Hypothalamus (tissue), 51 donors: ENCODE data around the gene LYRM2.

Experiments used
- DNase-seq, 51 donors: peaks; one replicate each; lab custom pipeline; 2025; lab: John Stamatoyannopoulos, UW

Gene LYRM2

GRCh38 chr6:89562093-89562973 lies 76.2 kb downstream of the LYRM2 start:
- peak in 39 of 51 donors; percentile 4 to 77 (median 28) for DNase-seq

- DNase-seq = no peak
Measured at GRCh38 chr6:89559487-89559886, 79.1 kb downstream of the LYRM2 start.

GRCh38 chr6:89555806-89556205 lies 82.7 kb downstream of the LYRM2 start:
- DNase-seq = no peak

DNA sequence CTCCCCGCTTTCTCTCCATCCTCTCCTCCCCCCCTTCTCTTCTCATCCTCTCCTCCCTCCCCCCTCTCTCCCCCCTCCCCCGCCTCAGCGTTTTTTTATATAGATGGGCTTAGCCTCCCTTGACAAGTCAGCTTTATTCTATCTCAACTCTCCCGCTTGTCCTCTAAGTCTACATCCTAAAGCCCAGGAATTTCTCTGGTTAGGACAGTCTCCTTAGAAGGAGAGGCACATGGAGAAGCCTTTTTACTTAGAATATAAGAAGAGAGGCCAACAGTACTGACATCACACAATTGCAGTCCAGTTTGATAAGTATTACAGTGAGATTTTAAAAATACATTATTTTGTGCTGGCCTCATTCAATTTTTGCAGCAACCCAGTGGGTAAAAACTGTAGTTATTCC lies 83.5 kb downstream of the LYRM2 start:
- no peak for DNase-seq

- no peak for DNase-seq
Measured at GRCh38 chr6:89554106-89554505, 84.4 kb downstream of the LYRM2 start.

DNA sequence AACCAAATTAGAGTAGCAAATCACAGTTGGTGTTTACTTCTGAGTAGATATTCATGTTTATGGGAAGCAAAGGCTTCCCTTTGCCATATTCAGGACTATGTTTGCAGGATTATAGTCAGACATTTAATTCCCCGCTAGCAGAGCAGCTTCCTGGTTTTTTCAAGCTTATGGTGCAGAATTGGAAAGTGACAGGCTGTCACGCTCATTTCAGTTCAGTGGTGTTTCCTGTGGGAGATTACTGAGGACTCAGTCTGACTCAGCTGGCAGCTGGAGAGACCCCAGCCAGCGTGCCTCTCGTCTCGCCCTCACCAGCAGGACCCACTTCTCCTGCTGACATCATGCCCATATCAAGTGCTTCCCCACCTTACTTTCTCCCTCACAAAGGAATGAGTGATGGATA lies 85.1 kb downstream of the LYRM2 start:
- DNase-seq = peak in 1 of 51 donors; percentile 19

DNA sequence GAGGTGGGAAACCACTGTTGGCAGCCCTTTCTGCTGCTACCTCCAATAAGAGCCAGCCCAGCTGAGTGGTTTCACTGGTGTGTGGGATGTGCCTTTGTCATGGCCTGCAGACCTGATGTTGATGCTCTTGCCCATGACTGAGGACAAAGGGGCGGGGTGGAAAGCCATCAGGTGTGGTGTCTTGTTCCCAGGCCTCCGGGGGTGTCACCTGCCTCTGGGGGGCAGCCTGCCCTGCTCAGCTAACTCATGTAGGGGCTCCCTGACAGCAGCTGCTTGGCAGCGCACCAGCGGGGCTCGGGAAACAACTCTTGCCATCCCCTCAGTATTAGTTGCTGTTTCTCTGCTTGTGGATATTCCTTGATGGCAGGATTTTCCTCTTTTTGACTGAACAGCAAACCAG lies 91.3 kb downstream of the LYRM2 start:
- DNase-seq = no peak

GRCh38 chr6:89542866-89543265 lies 95.7 kb downstream of the LYRM2 start:
- no peak for DNase-seq

DNA sequence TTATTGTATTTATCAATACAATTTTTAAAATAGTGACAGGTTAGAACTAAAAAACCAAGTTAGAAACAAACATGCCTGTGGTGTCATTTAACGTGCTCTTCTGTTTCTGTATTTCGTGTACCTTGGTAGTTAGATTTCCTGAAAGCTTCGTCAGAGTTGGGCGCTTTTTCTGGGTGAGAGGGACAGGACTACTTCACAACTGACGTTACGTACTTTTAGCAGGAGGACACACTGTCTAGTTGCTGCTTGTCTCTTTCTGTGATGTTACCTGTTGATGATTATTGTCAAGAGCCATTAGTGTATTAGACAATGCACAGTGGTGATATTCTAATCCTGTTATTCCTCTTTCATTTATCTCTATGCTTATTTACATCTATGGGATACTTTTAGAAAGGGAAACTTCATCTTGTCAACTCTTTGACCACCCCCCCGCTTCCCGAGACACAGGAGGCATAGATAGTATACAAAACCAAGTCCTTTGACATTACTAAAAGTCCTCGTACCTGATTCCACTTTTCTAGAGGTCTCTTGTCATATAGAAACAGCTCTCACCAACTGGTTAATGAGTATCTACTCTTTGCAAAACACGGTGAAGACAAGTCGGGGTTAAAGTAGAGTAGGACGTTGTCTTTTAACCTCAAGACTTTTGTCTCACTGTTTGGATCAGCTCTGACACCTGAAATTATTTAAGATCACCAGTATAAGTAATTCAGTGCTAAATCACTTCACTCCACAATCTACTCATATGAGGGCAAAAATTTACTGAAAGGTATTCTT lies 96.3 kb downstream of the LYRM2 start:
- DNase-seq = no peak

DNA sequence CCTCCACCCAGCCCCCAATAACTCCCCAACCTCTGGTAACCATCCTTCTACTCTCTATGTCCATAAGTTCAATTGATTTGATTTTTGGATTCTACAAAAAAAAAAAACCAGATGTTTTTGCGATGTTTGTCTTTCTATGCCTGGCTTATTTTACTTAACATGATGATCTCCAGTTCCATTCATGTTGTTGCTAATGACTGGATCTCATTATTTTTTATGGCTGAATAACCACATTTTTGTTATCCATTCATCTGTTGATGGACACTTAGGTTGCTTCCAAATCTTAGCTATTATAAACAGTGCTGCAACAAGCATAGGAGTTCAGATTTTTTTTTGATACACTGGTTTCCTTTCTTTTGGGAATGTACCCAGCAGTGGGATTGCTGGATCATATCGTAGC lies 98.8 kb downstream of the LYRM2 start:
- DNase-seq = no peak

DNA sequence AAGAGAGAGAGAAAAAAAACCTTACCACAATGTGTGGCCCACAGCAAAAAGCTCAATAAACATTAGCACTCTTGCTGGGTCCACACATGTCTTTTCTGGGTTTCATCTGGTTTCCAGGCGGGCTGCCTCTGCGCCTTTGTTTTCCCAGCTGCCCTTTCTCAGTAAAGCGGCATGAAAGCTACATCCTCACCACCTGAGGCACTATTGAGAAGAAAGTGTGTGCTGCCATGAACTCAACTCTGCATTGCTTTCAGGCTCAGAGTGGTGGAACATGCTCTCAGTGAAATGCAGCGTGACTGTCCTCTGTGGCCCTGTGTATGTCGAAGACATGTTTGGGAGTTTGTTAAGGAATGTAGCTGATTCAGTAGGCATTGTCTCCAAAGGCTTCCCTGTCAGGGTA lies 102.3 kb downstream of the LYRM2 start:
- no peak for DNase-seq

DNA sequence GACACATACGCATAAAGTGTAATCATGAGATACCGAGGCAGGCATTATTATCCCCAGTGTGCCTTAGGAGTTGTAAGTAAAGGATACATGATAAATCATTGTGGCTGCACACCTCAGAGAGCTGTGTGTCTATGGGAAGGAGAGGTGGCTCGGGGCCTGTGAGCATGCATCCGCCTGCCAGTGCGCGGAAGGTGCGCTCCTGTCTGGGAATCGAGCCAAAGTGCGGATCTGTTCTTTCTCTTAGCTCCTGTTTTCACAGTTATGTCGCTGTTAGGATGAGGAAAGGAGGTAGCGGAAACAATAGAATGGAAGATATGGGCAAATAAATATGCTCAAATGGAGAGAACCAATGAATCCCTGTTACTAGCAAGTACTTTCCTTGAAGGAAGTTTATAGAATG lies 107.6 kb downstream of the LYRM2 start:
- DNase-seq = no peak

DNA sequence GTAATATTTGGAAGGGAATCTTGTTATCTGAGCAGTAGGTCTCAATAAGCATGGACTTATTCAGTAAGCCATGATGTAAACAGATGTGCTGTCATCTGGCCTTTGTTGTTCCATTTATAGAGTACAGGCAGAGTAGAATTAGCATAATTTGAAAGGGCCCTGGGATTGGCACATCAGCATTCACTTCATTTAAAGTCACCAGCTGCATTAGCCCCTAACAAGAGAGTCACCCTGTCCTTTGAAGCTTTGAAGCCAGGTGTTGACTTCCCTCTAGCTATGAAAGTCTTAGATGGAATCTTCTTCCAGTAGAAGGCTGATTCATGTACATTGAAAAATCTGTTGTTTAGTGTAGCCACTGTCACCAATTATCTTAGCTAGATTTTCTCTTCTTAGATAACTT lies 109.7 kb downstream of the LYRM2 start:
- no peak for DNase-seq

- DNase-seq = no peak
Measured at GRCh38 chr6:89527634-89528033, 110.9 kb downstream of the LYRM2 start.

- no peak for DNase-seq
Measured at GRCh38 chr6:89526563-89526869, 112.0 kb downstream of the LYRM2 start.

DNA sequence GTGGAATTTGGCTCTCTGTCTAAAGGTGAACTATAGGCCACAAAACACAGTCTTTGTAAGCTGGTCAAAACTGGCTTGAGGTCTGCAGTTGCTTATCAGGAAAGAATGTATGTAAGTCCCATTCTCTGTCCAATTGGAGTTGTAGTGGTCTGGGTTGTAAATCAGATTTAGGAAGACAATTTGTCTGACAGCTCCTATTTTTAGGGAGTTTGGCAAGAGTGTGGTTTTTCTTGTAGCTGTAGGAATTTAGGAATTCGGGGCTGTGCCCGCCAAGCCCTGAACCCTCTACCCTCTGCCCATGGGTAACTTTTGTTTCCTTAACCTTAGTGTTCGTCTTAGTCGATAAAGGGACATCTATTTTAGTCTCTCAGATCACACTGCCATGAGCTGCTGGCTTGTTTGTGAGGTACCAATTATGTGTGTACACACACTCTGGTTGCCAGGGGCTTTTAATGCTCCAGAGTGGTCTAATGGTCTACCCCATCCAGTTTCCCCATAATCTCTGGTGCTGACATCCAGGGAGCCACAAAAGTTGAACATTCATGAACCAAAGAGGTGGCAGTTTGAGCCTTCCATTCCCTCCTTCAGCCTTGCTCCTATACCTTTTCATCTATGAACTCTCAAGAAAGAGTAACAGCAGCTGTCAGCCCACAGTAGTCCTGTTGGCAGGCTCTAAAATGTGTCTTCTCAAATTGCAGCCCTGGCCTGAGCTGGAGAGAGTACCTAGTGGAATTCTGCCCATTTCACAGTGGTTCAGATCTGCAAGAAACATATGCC lies 112.6 kb downstream of the LYRM2 start:
- no peak for DNase-seq

- no peak for DNase-seq
Measured at GRCh38 chr6:89522778-89523177, 115.8 kb downstream of the LYRM2 start.

DNA sequence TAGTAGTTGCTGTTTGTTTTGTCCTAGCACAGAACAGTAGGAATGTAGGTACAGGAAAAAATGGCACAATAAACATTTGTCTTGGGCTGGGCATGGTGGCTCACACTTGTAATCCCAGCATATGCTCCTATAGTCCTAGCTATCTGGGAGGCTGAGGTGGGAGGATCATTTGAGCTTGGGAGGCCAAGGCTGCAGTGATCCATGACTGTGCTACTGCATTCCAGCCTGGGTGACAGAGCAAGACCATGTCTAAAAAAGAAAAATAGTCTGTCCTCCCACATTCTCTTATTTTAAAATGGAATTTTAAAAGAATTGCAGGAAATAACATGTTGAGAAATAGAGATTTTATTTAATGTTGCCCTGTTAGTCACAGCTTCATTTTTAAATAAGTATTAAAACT lies 117.8 kb downstream of the LYRM2 start:
- DNase-seq = no peak

- DNase-seq = no peak
Measured at GRCh38 chr6:89518352-89519055, 120.0 kb downstream of the LYRM2 start.
